SU-DHL-6 (cell line): ENCODE results near the gene MAPKAPK5.

Source experiments
- CTCF ChIP-seq: fragments of 200-600 bp; sonication (generic); IDR thresholded peaks from one replicate; pipeline ENCODE4 v1.5.1; 2017; ENCODE audit warnings: antibody characterized with exemption, mild to moderate bottlenecking, low read length, moderate library complexity; ENCODE audit not compliant: insufficient read depth, poor library complexity, severe bottlenecking
- EZH2phosphoT487 ChIP-seq: fragments of 200-600 bp; sonication (generic), shearing (Covaris generic); conservative IDR thresholded peaks from 2 replicates; pipeline ENCODE4 v1.6.1; 2018; ENCODE audit warnings: mild to moderate bottlenecking, antibody characterized with exemption, low read length, moderate library complexity, mixed read lengths

GRCh38 chr12:111818340-111818739 lies 23.7 kb upstream of the MAPKAPK5 start:
- TF ChIP-seq CTCF (no peak), EZH2phosphoT487 (no peak)
